Type B pancreatic cell (in vitro differentiated cells): ENCODE measurements around the gene SECISBP2. TPM values are rescaled to one million over a fixed set of nuclear protein-coding genes. Genes with fewer than 3 reads are reported as not detected.

ENCODE experiments used
- DNase-seq: peaks from one replicate; pipeline ENCODE4 v3.0.0; 2021; ENCODE audit warnings: mixed read lengths; ENCODE audit not compliant: unreplicated experiment; ENCODE audit errors: extremely low spot score
- H3K27ac Mint-ChIP-seq: 2 replicates; pipeline ENCODE4 v1.8.0; 2021; ENCODE audit warnings: mild to moderate bottlenecking, mixed read lengths
- H3K27me3 Mint-ChIP-seq: 2 replicates; pipeline ENCODE4 v1.8.0; 2021; ENCODE audit warnings: mixed read lengths
- H3K36me3 Mint-ChIP-seq: 2 replicates; pipeline ENCODE4 v1.8.0; 2021; ENCODE audit warnings: mixed read lengths
- H3K4me1 Mint-ChIP-seq: one replicate; pipeline ENCODE4 v1.8.0; 2021; ENCODE audit warnings: mixed read lengths; ENCODE audit not compliant: unreplicated experiment
- H3K4me3 Mint-ChIP-seq: 2 replicates; pipeline ENCODE4 v1.8.0; 2021; ENCODE audit warnings: mild to moderate bottlenecking, mixed read lengths
- H3K9me3 Mint-ChIP-seq: 2 replicates; pipeline ENCODE4 v1.8.0; 2021; ENCODE audit warnings: mixed read lengths
- CTCF ChIP-seq: fragments of 200-600 bp; sonication (generic); conservative IDR thresholded peaks from 2 replicates; pipeline ENCODE4 v1.5.0; 2021; ENCODE audit warnings: antibody characterized with exemption, mild to moderate bottlenecking
- total RNA-seq: library from RNA; stranded (reverse); gene quantifications from 2 replicates; pipeline ENCODE4 v1.2.1, GENCODE V29; 2021; ENCODE audit warnings: low replicate concordance

The SECISBP2 gene
- total RNA-seq, 1 donor from 2014 or later: 49.6 TPM

- Mint-ChIP-seq H3K27ac (peak overlapping the region; percentile 100), H3K36me3 (peaks cover 16% of the 10 kb centered on the region), H3K9me3 (no peaks in the 10 kb centered on the region)
Measured at GRCh38 chr9:89311346-89312221, 6.7 kb upstream of the SECISBP2 start.

GRCh38 chr9:89312222-89312571, 6.1 kb upstream of the SECISBP2 start:
- peaks cover 13% of the 10 kb centered on the region for H3K36me3 Mint-ChIP-seq
- DNase-seq: no peak

More at GRCh38 chr9:89311346-89312221, 6.7 kb upstream of the SECISBP2 start:
- H3K4me1 Mint-ChIP-seq: peaks cover 24% of the 10 kb centered on the region
- DNase-seq: no peak
- TF ChIP-seq CTCF: no peak
- H3K27me3 Mint-ChIP-seq: peaks cover 6% of the 10 kb centered on the region
- peak overlapping the region; percentile 99 for H3K4me3 Mint-ChIP-seq

GRCh38 chr9:89313842-89314241, 4.5 kb upstream of the SECISBP2 start:
- Mint-ChIP-seq H3K36me3 (peaks cover 20% of the 10 kb centered on the region), H3K9me3 (no peaks in the 10 kb centered on the region), H3K4me1 (peaks cover 28% of the 10 kb centered on the region), H3K27ac (peak overlapping the region; percentile 91), H3K27me3 (peaks cover 6% of the 10 kb centered on the region), H3K4me3 (peak overlapping the region; percentile 99)
- DNase-seq: no peak
- TF ChIP-seq CTCF: no peak

More at GRCh38 chr9:89312222-89312571, 6.1 kb upstream of the SECISBP2 start:
- H3K27me3 Mint-ChIP-seq: peaks cover 6% of the 10 kb centered on the region
- peak overlapping the region; percentile 91 for H3K27ac Mint-ChIP-seq
- H3K9me3 Mint-ChIP-seq: no peaks in the 10 kb centered on the region
- H3K4me1 Mint-ChIP-seq: peaks cover 27% of the 10 kb centered on the region
- peak overlapping the region; percentile 99 for H3K4me3 Mint-ChIP-seq
- no peak for TF ChIP-seq CTCF

GRCh38 chr9:89314955-89315354, 3.3 kb upstream of the SECISBP2 start:
- peaks cover 36% of the 10 kb centered on the region for H3K4me1 Mint-ChIP-seq
- no peaks in the 10 kb centered on the region for H3K9me3 Mint-ChIP-seq
- H3K4me3 Mint-ChIP-seq: peak overlapping the region; percentile 99
- no peak for TF ChIP-seq CTCF
- peak overlapping the region; percentile 74 for H3K27ac Mint-ChIP-seq
- peaks cover 24% of the 10 kb centered on the region for H3K36me3 Mint-ChIP-seq
- H3K27me3 Mint-ChIP-seq: peaks cover 6% of the 10 kb centered on the region
- DNase-seq: no peak

GRCh38 chr9:89315482-89315881, 2.8 kb upstream of the SECISBP2 start:
- H3K4me1 Mint-ChIP-seq: peaks cover 36% of the 10 kb centered on the region
- H3K4me3 Mint-ChIP-seq: no peak overlapping the region
- peaks cover 6% of the 10 kb centered on the region for H3K27me3 Mint-ChIP-seq
- no peak for DNase-seq
- no peak for TF ChIP-seq CTCF
- H3K36me3 Mint-ChIP-seq: peaks cover 25% of the 10 kb centered on the region
- peak overlapping the region; percentile 66 for H3K27ac Mint-ChIP-seq
- no peaks in the 10 kb centered on the region for H3K9me3 Mint-ChIP-seq
